PFSK-1 (cell line): Measurements from ENCODE around the gene RIPOR3.

Source experiments
- POLR2AphosphoS5 ChIP-seq: IDR thresholded peaks from 2 replicates; pipeline ENCODE4 v1.6.1; 2012; ENCODE audit warnings: low read depth, mild to moderate bottlenecking, control low read depth, low read length, moderate library complexity
- TAF1 ChIP-seq: IDR thresholded peaks from 2 replicates; pipeline ENCODE4 v1.6.1; 2012; ENCODE audit warnings: low read length, control low read depth, borderline replicate concordance; ENCODE audit not compliant: insufficient read depth
- TF ChIP-seq, protein P1 (sequence below), 2 experiments: IDR thresholded peaks; 2 replicates each; pipeline versions ENCODE4 v1.6.1 to v1.8.0; 2011 to 2012; ENCODE audit warnings: low read depth in 2 of 2, low read length in 2 of 2, control low read depth in 1 of 2, inconsistent platforms in 1 of 2, mild to moderate bottlenecking in 1 of 2, moderate library complexity in 1 of 2; ENCODE audit not compliant: insufficient read depth in 1 of 2

- TF ChIP-seq POLR2AphosphoS5: no peak
- TF ChIP-seq, protein P1, sequence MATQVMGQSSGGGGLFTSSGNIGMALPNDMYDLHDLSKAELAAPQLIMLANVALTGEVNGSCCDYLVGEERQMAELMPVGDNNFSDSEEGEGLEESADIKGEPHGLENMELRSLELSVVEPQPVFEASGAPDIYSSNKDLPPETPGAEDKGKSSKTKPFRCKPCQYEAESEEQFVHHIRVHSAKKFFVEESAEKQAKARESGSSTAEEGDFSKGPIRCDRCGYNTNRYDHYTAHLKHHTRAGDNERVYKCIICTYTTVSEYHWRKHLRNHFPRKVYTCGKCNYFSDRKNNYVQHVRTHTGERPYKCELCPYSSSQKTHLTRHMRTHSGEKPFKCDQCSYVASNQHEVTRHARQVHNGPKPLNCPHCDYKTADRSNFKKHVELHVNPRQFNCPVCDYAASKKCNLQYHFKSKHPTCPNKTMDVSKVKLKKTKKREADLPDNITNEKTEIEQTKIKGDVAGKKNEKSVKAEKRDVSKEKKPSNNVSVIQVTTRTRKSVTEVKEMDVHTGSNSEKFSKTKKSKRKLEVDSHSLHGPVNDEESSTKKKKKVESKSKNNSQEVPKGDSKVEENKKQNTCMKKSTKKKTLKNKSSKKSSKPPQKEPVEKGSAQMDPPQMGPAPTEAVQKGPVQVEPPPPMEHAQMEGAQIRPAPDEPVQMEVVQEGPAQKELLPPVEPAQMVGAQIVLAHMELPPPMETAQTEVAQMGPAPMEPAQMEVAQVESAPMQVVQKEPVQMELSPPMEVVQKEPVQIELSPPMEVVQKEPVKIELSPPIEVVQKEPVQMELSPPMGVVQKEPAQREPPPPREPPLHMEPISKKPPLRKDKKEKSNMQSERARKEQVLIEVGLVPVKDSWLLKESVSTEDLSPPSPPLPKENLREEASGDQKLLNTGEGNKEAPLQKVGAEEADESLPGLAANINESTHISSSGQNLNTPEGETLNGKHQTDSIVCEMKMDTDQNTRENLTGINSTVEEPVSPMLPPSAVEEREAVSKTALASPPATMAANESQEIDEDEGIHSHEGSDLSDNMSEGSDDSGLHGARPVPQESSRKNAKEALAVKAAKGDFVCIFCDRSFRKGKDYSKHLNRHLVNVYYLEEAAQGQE (IDR thresholded peaks at IDR 0.05; ENCODE audit: insufficient read depth in 1 of 2, low read depth in 2 of 2, low read length in 2 of 2): no peak
- no peak for TF ChIP-seq TAF1
Observed at GRCh38 chr20:50611128-50611810, 80.1 kb downstream of the RIPOR3 start.
